HG03280 (cell line): Measurements from ENCODE around the gene SAXO2.
A peak's percentile ranks its signal among the peaks of the same experiment; 100 is the strongest.
"Not testable (repeated sequence)": the region's sequence is repeated elsewhere in the genome, so short reads cannot be mapped to it uniquely, and the experiment has no call there.

Experiments used
- ATAC-seq: cut with Tn5 transposase; IDR thresholded peaks from one replicate; pipeline ENCODE4 v1.9.1; 2021; ENCODE audit warnings: mild to moderate bottlenecking, moderate library complexity; ENCODE audit not compliant: unreplicated experiment

SAXO2 gene

GRCh38 chr15:82284381-82284780 is 21.8 kb downstream of the SAXO2 start:
- not testable (repeated sequence) for ATAC-seq

GRCh38 chr15:82286475-82286874 is 23.9 kb downstream of the SAXO2 start:
- peak; percentile 87 for ATAC-seq

GRCh38 chr15:82288202-82288601 is 25.6 kb downstream of the SAXO2 start:
- not testable (repeated sequence) for ATAC-seq

GRCh38 chr15:82292271-82292670 is 29.7 kb downstream of the SAXO2 start:
- ATAC-seq, result no peak

GRCh38 chr15:82294061-82294690 is 31.6 kb downstream of the SAXO2 start:
- ATAC-seq, result no peak

GRCh38 chr15:82297546-82297945 is 34.9 kb downstream of the SAXO2 start:
- ATAC-seq, result no peak

- no peak for ATAC-seq
Measured at GRCh38 chr15:82298032-82298431, 35.4 kb downstream of the SAXO2 start.

- no peak for ATAC-seq
Measured at GRCh38 chr15:82298520-82298919, 35.9 kb downstream of the SAXO2 start.

GRCh38 chr15:82299511-82299914 is 36.9 kb downstream of the SAXO2 start:
- not testable (repeated sequence) for ATAC-seq

- not testable (repeated sequence) for ATAC-seq
Measured at GRCh38 chr15:82300326-82300725, 37.7 kb downstream of the SAXO2 start.

- no peak for ATAC-seq
Measured at GRCh38 chr15:82300883-82301282, 38.3 kb downstream of the SAXO2 start.

GRCh38 chr15:82301296-82302016 is 38.8 kb downstream of the SAXO2 start:
- no peak for ATAC-seq

GRCh38 chr15:82303956-82304777 is 41.5 kb downstream of the SAXO2 start:
- ATAC-seq, result no peak

GRCh38 chr15:82304778-82305090 is 42.1 kb downstream of the SAXO2 start:
- ATAC-seq, result no peak

GRCh38 chr15:82305621-82306048 is 43.0 kb downstream of the SAXO2 start:
- ATAC-seq, result no peak

GRCh38 chr15:82306791-82307713 is 44.4 kb downstream of the SAXO2 start:
- no peak for ATAC-seq

- no peak for ATAC-seq
Measured at GRCh38 chr15:82307714-82308081, 45.1 kb downstream of the SAXO2 start.

- no peak for ATAC-seq
Measured at GRCh38 chr15:82309802-82310201, 47.2 kb downstream of the SAXO2 start.

GRCh38 chr15:82311321-82311720 is 48.7 kb downstream of the SAXO2 start:
- ATAC-seq, result not testable (repeated sequence)

- ATAC-seq, result no peak
Measured at GRCh38 chr15:82312586-82313349, 50.1 kb downstream of the SAXO2 start.
